Inflammatory macrophage treated with lipopolysaccharide for 4 hours (primary cell): ENCODE results near the gene CASZ1.

Experiments
- DNase-seq: peaks from one replicate; pipeline ENCODE4 v3.0.0-alpha.2; 2020

The CASZ1 gene

GRCh38 chr1:10723317-10723716, 73.1 kb downstream of the CASZ1 start:
- DNase-seq: no peak

GRCh38 chr1:10722803-10723202, 73.6 kb downstream of the CASZ1 start:
- no peak for DNase-seq

- DNase-seq: no peak
These were observed 74.8 kb downstream of the CASZ1 start for GRCh38 chr1:10721381-10722321.

GRCh38 chr1:10720635-10721034, 75.8 kb downstream of the CASZ1 start:
- no peak for DNase-seq

GRCh38 chr1:10718083-10718415, 78.4 kb downstream of the CASZ1 start:
- DNase-seq: no peak

- DNase-seq: no peak
These were observed 79.0 kb downstream of the CASZ1 start for GRCh38 chr1:10717296-10718082.

GRCh38 chr1:10716840-10717239, 79.6 kb downstream of the CASZ1 start:
- no peak for DNase-seq

GRCh38 chr1:10714337-10715114, 81.9 kb downstream of the CASZ1 start:
- no peak for DNase-seq

- DNase-seq: no peak
These were observed 82.8 kb downstream of the CASZ1 start for GRCh38 chr1:10713614-10714013.

- DNase-seq: no peak
These were observed 83.7 kb downstream of the CASZ1 start for GRCh38 chr1:10712568-10713362.

GRCh38 chr1:10710489-10710888, 86.0 kb downstream of the CASZ1 start:
- no peak for DNase-seq

- no peak for DNase-seq
These were observed 86.8 kb downstream of the CASZ1 start for GRCh38 chr1:10709646-10710045.

- no peak for DNase-seq
These were observed 87.3 kb downstream of the CASZ1 start for GRCh38 chr1:10709165-10709564.

GRCh38 chr1:10708757-10709156, 87.7 kb downstream of the CASZ1 start:
- DNase-seq: no peak

GRCh38 chr1:10707208-10707607, 89.2 kb downstream of the CASZ1 start:
- no peak for DNase-seq

- DNase-seq: no peak
These were observed 90.0 kb downstream of the CASZ1 start for GRCh38 chr1:10706376-10706913.

- no peak for DNase-seq
These were observed 90.5 kb downstream of the CASZ1 start for GRCh38 chr1:10705953-10706352.

- no peak for DNase-seq
These were observed 92.0 kb downstream of the CASZ1 start for GRCh38 chr1:10704368-10704882.

GRCh38 chr1:10703702-10704101, 92.7 kb downstream of the CASZ1 start:
- DNase-seq: no peak

- no peak for DNase-seq
These were observed 95.3 kb downstream of the CASZ1 start for GRCh38 chr1:10701145-10701544.

- DNase-seq: no peak
These were observed 97.0 kb downstream of the CASZ1 start for GRCh38 chr1:10699470-10699835.
